ENCODE results near the gene KIFC1. TPM values are rescaled to one million over a fixed set of nuclear protein-coding genes. Genes with fewer than 3 reads are reported as not detected.
A peak's percentile ranks its signal among the peaks of the same experiment; 100 is the strongest.

The KIFC1 gene
- total RNA-seq, 1 donor from 2014 or later: 0.49 TPM

DNA sequence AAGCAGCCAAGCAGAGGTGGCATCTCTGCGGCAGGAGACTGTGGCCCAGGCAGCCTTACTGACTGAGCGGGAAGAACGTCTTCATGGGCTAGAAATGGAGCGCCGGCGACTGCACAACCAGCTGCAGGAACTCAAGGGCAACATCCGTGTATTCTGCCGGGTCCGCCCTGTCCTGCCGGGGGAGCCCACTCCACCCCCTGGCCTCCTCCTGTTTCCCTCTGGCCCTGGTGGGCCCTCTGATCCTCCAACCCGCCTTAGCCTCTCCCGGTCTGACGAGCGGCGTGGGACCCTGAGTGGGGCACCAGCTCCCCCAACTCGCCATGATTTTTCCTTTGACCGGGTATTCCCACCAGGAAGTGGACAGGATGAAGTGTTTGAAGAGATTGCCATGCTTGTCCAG lies 13.3 kb downstream of the KIFC1 start:
- no peak overlapping the region for H3K27ac ChIP-seq (replicated peaks)
- H3K9me3 ChIP-seq (replicated peaks): no peaks in the 10 kb centered on the region
- intact Hi-C loops (cut with micrococcal nuclease): no loop called here
- no peaks in the 10 kb centered on the region for H3K36me3 ChIP-seq
- H3K4me3 ChIP-seq: no peak overlapping the region
- peaks cover 3% of the 10 kb centered on the region for H3K4me1 ChIP-seq
- no peak for DNase-seq
- H3K27me3 ChIP-seq (ENCODE audit: low read depth): no peaks in the 10 kb centered on the region
- TF ChIP-seq, protein P1, sequence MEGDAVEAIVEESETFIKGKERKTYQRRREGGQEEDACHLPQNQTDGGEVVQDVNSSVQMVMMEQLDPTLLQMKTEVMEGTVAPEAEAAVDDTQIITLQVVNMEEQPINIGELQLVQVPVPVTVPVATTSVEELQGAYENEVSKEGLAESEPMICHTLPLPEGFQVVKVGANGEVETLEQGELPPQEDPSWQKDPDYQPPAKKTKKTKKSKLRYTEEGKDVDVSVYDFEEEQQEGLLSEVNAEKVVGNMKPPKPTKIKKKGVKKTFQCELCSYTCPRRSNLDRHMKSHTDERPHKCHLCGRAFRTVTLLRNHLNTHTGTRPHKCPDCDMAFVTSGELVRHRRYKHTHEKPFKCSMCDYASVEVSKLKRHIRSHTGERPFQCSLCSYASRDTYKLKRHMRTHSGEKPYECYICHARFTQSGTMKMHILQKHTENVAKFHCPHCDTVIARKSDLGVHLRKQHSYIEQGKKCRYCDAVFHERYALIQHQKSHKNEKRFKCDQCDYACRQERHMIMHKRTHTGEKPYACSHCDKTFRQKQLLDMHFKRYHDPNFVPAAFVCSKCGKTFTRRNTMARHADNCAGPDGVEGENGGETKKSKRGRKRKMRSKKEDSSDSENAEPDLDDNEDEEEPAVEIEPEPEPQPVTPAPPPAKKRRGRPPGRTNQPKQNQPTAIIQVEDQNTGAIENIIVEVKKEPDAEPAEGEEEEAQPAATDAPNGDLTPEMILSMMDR (IDR thresholded peaks at IDR 0.05; ENCODE audit: borderline replicate concordance): no peak

- Histone ChIP-seq H3K27ac (replicated peaks) (no peak overlapping the region), H3K4me1 (peaks cover 5% of the 10 kb centered on the region), H3K36me3 (no peaks in the 10 kb centered on the region), H3K27me3 (ENCODE audit: low read depth) (no peaks in the 10 kb centered on the region), H3K9me3 (replicated peaks) (no peaks in the 10 kb centered on the region), H3K4me3 (no peak overlapping the region)
- TF ChIP-seq, protein P1 (IDR thresholded peaks at IDR 0.05; ENCODE audit: borderline replicate concordance): no peak
- intact Hi-C loops (cut with micrococcal nuclease): no loop called here
- DNase-seq: no peak
Measured at GRCh38 chr6:33405386-33405940, 13.8 kb downstream of the KIFC1 start.

DNA sequence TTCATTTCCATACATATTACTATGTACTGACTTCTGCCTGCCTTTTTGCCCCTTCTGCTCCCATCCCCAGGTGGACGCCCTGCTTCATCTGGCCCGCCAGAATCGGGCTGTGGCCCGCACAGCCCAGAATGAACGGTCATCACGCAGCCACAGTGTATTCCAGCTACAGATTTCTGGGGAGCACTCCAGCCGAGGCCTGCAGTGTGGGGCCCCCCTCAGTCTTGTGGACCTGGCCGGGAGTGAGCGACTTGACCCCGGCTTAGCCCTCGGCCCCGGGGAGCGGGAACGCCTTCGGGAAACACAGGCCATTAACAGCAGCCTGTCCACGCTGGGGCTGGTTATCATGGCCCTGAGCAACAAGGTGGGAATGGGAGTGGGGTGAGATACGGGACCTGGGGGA lies 14.5 kb downstream of the KIFC1 start:
- Histone ChIP-seq H3K4me1 (peaks cover 7% of the 10 kb centered on the region), H3K27me3 (ENCODE audit: low read depth) (no peaks in the 10 kb centered on the region), H3K4me3 (no peak overlapping the region), H3K36me3 (no peaks in the 10 kb centered on the region), H3K27ac (replicated peaks) (no peak overlapping the region), H3K9me3 (replicated peaks) (no peaks in the 10 kb centered on the region)
- TF ChIP-seq, protein P1 (IDR thresholded peaks at IDR 0.05; ENCODE audit: borderline replicate concordance): no peak
- no peak for DNase-seq
- intact Hi-C loops (cut with micrococcal nuclease): no loop called here

- intact Hi-C loops (cut with micrococcal nuclease): no loop called here
- Histone ChIP-seq H3K9me3 (replicated peaks) (no peaks in the 10 kb centered on the region), H3K27me3 (ENCODE audit: low read depth) (no peaks in the 10 kb centered on the region), H3K4me3 (no peak overlapping the region), H3K27ac (replicated peaks) (no peak overlapping the region), H3K36me3 (peaks cover 2% of the 10 kb centered on the region), H3K4me1 (peaks cover 18% of the 10 kb centered on the region)
- DNase-seq: no peak
- TF ChIP-seq, protein P1 (IDR thresholded peaks at IDR 0.05; ENCODE audit: borderline replicate concordance): peak; percentile 27
Measured at GRCh38 chr6:33407132-33407718, 15.6 kb downstream of the KIFC1 start.

DNA sequence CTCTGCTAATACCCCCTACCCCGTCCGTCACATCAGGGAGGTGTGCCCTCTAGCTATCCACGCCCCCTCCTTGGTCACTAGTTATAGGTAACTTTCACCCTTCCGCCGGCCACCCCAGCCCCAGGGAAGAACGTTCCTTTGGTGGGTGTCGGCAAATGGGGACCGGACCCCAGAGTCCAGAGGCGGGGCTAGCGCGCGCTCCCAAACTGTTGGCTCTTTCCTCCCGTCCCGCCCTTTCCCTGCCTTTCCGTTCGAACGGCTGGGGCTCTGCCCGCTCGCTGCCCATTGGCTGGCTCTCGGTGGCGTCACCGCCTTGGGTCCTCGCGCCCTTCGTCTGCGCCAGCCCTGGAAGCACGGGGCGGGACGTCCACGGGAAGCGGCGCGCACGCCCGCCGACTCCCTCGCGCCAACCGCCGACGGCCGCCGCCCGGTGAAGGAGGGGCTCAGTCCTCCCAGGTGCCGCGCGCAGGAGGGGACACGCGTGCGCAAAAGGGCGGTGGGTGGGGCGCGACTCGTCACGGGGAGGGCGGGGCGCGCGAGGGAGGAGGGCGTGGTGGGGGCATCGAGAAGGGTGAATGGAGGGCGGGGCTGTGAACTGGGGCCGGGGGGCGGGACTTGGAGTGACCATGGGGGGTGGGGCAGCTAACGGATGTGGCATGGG lies 18.6 kb downstream of the KIFC1 start:
- Histone ChIP-seq H3K36me3 (peaks cover 32% of the 10 kb centered on the region), H3K27ac (replicated peaks) (peak overlapping the region; percentile 100), H3K9me3 (replicated peaks) (no peaks in the 10 kb centered on the region), H3K27me3 (ENCODE audit: low read depth) (no peaks in the 10 kb centered on the region), H3K4me3 (peak overlapping the region; percentile 100), H3K4me1 (peaks cover 43% of the 10 kb centered on the region)
- DNase-seq: peak; percentile 98
- TF ChIP-seq, protein P1 (IDR thresholded peaks at IDR 0.05; ENCODE audit: borderline replicate concordance): no peak
- intact Hi-C loops (cut with micrococcal nuclease): no loop called here

Measured in left ventricle myocardium inferior (tissue), 1 donor.